ENCODE data around the gene G2E3.
"Not testable (repeated sequence)": the region's sequence is repeated elsewhere in the genome, so short reads cannot be mapped to it uniquely, and the experiment has no call there.

G2E3 gene

DNA sequence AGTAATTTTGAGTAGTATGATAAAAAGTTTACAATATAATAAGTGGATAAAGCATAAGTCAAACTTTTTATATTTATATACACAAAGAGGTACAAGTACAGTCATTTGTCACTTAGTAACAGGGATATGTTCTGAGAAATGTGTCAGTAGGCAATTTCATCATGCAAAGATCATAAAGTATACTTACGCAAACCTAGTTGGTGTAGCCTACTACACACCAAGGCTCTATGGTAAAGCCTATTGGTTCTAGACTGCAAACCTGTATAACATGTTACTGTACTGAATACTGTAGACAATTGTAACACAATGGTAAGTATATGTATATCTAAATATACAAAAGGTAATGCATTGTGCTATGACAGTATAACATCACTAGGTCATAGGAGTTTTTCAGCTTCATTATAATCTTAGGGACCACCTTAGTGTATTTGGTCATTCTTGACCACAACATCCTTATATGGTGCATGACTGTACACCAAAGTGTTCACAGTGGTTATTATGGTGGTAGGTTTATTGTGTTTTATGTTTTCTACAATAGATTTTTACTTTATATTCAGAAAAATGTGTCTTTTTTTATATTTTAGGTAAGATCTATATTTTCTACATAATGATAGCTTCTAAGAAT lies 48.3 kb downstream of the G2E3 start:
- DNase-seq: no peak

DNA sequence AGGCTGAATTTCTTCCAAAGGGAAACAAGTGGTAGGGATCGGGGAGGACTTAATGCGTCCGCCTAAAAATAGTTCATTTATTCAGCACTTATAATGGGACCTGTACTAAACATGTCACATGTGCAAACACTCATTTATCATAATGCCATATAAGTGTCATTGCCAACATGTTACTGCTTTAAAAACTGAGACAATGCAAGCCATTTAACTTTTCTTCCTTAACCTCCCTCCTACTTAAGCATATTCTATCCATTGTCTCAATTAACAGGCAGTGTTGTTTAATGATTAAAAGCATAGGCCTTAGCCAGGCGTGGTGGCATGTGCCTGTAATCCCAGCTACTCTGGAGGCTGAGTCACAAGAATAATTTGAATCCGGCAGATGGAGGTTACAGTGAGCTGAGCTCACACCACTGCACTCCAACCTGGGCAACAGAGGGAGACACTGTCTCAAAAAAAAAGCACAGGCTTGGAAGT lies 49.6 kb downstream of the G2E3 start:
- DNase-seq: no peak

DNA sequence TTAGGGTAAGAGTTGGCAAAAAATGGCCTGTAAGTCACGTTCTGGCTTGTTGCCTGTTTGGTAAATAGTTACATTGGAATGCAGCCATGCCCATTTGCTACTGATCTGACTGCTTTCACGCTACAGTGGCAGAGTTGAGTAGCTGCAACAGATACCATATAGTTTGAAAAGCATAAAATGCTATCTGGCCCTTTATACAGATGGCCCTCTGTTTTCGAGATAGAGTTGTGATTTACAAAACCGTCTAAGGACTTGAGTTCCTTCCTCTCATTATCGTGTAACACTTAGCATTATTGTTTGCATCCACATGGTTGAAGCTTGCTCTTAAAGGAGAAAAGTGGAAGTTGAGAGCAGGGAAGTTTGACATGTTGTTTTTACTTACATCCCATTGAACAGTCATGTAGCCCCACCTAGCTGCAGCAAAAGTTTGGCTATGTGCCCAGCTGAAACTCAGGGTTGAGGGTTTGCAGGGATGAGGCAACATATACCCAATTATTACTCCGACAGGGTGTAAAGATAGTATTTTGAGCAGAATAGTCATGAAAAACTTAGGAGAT lies 51.9 kb downstream of the G2E3 start:
- DNase-seq: peak; percentile 37

DNA sequence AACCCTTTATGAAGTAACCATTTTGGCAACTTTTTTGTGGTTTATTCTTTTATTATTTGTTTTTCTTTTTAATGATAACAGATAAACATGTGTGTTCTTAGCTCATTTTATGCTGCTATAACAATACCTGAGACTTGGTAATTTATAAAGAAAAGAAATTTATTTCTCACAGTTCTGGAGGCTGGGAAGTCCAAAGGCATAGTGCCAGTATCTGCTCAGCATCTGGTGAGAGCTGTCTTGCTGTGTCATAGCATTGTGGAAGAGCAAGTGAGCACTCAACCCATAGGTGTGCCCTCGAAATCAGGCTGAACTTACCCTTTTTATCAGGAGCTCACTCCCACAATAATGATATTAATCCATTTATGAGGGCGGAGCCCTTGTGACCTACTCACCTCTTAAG lies 55.2 kb downstream of the G2E3 start:
- DNase-seq: no peak

DNA sequence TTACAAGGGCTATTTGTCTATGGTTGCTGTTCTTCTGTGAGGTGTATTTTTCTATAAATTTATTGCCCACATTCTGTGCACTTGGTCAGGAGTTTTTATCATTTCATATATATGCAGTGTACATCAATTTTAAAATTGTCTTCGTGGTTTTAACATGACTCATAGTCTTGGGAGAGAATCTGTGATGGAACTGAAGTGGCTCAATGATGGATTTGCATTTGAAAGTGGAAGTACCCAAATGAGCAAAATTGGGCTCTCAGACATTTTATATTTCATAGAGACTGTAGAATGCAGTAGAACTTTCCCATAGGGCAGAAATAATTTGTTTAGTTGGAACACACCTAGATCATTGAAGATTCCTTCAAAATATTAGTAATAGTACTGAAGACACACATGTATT lies 61.2 kb downstream of the G2E3 start:
- no peak for DNase-seq

DNA sequence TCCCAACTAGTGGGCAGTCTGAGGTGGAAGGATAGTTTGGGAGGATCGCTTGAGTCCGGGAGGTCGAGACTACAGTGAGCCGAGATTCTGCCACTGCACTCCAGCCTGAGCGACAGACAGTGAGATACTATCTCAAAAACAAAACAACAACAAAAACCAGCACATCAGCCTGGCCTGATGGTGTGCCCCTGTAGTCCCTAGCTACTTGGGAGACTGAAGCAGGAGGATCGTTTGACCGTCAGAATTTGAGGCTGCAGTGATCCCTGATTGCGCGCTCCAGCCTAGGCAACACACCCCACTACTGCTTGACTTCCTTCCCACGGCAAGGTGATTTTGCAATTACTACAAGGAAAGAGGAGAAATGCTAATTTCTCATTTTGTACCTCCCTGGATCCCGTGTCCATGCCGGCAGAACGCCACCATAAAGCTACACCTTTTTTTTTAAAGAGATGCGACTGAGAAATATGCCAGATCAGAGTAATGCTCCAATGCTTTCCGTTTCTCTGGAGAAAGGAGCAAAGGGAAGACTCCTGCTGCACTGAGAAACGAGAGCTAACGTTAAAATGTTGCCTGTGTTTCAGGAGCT lies 62.5 kb downstream of the G2E3 start:
- DNase-seq: peak; percentile 13

DNA sequence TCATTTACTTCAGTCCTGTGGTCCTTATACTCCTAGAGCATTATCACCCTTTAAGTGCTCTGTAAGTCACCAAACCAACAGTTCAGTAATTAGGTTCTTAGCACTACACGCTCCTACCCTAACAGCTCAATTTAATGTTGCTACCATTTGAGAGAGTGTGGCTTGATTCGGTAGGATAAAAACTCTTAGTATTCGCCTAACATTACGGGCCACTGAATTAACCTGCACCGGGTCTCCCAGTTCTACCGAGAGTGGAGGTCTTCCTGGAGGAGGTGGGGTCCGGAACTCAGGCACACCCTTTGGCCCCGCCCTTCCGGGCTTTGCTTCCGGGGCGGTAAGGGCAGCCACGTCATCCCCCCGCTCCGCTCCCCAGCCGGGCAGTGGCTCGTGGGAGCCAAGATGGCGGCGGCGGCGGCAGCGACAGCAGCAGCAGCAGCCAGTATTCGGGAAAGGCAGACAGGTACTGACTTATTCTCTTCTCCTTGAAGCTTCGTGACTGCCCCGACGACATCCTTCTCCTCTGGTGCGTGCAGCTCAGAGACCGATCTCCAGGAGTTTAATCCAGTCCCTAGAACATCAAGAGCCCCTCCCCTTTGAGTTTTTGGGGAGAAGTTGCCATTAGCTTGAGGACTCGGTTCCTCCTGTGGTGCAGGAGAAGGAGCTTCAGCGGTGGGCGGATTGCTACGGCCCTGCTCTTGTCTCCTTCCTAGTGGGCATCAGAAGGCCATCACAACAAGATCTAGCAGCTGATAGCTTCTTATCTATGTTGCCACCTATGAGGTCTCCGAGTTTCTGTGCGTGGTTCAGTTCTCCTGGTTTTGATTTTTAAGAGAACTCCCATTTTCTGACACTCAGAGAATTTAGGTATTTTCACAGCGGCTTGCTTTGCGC lies 63.2 kb downstream of the G2E3 start, which contains the start of gene SCFD1:
Gene SCFD1 (plus strand): TSS at position 380 of the 891 bp plus-strand sequence. CDS start 20 bp downstream, at position 400.
- DNase-seq: peak; percentile 91

DNA sequence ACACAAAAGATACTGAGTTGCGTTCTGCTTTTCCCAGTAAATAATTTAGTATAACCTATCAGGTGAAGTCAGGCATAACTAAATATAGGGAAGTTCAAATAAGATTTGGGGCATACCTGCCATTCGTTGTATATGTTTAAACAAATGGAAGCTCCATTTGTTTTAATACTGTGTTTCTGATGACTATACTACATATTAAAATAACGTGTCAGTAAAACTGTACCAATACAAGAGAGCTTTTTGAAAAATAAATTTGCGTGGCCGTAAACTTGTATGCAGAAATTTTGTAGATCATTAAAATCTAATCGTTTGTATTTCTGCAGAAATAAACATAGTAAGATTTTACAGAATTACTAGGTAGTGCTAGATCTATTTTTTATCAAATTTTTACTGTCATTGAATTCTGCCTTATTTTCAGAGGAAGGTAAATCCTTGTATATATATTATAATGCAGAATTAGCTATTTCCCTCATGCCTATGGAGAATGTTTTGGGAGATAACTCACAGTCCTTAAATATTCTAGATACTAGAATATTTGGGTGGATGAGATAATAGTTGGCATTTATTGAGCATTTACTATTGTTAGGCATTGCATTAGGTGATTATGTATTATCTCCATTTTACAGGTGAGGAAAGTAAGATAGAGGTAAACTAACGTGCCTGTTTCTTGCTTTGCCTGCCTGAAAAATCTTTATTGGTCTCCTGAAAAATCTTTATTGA lies 64.6 kb downstream of the G2E3 start:
- DNase-seq: no peak

DNA sequence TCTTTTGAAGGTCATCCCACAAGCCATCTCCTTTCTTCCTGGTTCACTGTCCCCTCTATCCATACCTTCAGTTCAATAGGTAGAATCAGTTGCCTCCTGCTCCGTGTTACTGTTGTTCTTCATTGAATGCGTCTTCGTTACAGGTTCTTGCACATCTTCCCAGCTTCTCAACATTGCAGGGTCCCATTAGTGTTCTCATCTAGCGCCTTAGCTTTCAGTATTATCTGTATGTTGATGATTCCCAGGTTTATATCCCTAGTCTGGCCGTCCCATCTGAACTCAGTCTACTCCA lies 65.1 kb downstream of the G2E3 start:
- DNase-seq: no peak

DNA sequence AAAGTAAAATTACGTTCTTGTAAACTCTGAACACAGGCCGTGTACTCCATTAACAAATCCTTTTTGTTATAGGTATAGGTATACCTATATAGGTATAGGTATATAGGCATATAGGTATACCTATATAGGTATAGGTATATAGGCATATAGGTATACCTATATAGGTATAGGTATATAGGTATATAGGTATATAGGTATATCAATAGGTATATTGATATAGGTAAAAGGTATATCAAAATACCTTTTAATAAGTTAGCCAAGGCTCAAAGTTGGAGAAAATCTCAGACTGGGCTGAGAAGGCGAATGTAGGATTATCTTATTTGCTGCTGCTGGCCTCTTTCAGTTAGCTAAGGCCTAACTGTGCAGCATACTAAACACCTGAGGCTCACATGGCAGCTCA lies 66.6 kb downstream of the G2E3 start:
- DNase-seq: no peak

DNA sequence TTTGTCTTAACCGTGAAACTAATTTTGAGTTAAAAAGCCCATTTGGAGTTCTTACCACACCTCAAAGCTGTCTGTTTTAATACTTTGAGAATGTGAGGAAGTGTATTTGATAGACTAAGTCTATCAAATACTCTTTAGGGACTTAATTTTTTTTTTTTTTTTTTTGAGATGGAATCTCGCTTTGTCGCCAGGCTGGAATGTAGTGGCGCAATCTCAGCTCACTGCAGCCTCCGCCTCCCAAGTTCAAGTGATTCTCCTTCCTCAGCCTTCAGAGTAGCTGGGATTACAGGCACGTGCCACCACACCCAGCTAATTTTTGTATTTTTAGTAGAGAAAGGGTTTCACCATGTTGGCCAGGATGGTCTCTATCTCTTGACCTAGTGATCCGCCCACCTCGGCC lies 70.5 kb downstream of the G2E3 start:
- DNase-seq: not testable (repeated sequence)

DNA sequence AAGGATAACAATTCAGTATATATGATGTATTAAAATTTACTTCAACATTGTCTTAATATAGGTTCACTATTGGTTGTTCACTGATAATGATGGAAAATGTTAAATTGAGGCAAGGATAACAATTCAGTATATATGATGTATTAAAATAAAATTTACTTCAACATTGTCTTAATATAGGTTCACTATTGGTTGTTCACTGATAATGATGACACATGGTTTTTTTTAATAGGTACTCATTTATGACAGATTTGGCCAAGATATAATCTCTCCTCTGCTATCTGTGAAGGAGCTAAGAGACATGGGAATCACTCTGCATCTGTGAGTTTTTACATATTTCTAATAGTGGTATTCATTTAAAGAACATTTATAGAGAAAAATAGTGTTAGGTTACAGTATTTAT lies 71.3 kb downstream of the G2E3 start:
- no peak for DNase-seq

DNA sequence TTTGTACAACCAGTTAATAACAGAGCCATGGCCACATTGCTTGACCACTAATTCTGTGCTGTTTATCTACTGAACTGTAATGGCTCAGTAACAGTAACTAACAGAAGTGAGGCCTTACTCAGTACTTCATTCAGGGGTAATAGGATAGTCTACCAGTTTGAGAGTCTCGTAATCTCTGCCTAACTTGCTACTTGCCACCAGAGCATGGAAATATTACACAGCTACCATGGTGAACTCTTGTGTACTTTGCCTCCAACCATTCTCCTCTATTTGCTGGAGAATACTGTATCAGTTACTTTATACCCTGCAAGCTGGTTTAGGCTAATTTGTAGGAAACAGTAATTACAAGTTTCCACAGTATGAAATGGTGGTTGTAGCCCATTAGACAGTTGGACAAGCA lies 73.8 kb downstream of the G2E3 start:
- no peak for DNase-seq

DNA sequence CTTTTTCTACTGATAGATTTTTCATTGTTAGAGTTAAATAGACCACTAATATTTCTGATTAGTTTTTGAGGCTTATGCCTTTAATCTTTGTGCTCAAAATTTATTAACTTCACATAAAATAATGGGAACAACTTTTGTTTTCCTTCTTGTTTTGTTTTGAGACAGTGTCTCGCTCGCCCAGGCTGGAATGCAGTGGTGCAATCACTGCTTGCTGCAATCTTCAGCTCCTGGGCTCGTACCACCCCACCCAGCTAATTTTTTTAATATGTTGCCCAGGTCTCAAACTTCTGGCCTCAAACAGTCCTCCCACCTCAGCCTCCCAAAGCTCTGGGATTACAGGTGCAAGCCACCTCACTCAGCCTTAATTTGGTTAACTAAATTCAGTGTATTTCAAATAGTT lies 80.0 kb downstream of the G2E3 start:
- DNase-seq: no peak

DNA sequence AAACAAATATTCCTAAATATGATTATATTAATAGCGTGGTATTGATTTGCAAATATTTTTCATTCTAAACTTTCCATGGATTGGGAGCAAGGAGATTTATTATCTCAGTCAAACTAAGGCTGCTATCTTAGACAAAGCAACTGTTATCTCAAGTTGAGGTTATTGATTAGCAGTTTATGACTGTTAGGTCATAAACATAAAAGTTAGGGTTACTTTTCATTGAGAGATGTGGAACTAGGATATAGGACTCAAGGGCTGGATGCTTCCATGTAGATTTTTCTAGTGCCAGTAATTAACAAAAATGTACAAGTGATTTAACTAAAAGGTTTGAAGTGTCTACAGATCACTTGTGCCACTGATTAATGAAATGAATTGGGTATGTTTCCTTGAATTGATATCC lies 82.2 kb downstream of the G2E3 start:
- no peak for DNase-seq

DNA sequence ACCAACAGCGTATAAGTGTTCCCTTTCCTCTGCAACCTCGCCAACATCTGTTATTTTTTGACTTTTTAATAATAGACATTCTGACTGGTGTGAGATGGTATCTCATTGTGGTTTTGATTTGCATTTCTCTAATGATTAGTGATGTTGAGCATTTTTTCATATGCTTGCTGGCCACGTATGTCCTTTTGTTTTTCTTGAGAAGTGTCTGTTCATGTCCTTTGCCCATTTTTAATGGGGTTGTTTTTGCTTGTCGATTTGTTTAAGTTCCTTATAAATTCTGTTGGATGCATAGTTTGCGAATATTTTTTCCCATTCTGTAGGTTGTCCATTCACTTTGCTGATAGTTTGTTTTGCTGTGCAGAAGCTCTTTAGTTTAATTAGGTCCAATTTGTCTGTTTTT lies 85.5 kb downstream of the G2E3 start:
- DNase-seq: not testable (repeated sequence)

DNA sequence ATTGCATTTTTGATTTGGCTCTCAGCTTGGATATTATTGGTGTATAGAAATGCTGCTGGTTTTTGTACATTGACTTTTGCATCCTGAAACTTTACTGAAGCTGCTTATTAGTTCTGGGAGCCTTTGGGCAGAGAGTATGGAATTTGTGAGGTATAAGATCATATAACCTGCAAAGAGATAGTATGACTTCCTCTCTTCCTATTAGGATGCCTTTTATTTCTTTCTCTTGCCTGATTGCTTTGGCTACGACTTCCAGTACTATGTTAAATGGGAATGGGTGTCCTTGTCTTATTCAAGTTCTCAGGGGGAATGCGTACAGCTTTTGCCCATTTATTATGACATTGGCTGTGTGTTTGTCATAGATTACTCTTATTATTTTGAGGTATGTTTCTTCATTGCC lies 86.6 kb downstream of the G2E3 start:
- DNase-seq: no peak

DNA sequence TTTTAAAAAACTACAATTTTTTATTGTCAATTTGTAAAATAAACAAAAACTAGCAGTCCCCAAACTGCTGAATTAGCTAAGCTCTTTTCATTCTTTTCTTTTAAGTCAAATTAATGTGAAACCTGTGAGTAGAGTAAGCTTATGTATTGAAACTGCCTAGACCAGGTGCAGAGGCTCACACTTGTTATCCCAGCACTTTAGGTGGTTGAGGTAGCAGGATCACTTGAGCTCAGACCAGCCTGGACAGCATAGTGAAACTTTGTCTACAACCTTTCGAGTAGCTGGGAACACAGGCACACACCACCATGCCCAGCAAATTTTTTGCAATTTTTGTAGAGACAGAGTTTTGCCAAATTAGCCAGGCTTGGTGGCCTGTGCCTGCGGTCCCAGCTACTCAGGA lies 89.5 kb downstream of the G2E3 start:
- no peak for DNase-seq

DNA sequence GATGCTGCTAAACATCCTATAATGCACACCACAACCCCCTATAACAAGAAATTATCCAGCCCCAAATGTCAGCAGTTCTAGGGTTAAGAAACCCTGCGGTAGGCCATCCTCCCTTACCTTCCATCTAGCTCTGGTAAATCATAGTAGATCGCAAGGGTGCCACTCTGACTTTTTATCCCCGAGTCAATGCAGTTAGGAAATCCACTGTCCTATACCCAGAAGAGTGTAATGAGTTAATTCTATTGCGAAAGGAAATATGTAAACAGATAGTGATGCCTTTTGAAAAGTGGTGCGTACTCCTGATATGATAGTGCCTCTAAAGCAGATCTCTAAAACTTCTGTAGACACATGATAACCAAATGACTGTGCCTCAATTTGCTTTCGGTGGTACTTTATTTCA lies 93.0 kb downstream of the G2E3 start:
- no peak for DNase-seq

DNA sequence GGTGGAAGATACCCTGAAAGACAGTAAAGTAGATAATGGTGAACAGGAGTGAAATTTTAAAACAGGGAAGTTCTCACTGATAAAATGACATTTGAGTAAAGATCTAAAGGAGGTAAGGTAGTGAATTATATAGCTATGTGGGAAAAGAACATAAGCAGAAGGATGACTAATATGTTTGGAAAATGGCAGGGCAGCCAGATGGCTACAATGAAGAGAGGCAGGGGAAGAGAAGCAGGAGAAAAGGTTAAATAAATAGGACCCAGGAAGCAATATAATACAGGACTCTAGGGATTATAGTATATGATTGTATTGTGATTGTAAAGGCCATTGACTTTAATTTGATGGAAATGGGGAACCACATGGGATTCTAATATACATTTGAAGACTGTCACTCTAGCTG lies 96.2 kb downstream of the G2E3 start:
- DNase-seq: no peak

DNA sequence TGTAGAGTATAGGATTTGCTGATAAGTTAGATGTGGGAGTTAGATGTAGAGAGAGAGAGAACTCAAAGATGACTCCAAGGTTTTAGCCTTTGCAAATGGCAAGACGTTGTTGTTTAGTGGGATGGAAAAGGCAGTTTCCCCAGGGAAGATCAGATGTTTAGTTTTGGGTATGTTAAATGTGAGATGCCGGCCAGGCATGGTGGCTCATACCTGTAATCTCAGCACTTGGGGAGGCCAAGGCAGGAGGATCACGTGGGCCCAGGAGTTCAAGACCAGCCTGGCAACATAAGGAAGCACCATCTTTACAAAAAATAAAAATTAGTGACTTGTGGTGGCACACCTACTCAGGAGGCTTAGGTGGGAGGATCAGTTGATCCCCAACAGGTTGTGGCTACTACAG lies 96.7 kb downstream of the G2E3 start:
- no peak for DNase-seq

DNA sequence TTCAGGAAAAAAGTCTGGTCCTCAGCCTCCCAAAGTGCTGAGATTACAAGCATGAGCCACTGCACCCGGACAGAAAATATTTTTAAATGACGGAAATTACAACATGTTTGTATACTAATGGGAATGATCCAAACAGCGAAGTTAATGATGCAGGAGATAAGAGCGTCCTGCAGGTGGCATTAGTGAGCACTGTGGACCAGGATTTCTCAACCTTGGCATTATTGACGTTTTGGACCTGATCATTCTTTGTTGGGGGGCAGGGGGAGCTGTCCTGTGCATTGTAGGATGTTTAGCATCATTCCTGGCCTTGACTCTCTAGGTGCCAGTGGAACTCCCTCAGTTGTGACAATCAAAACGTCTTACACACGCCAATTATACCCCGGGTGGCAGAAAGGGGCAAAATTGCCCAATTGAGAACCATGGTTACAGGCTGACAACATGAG lies 97.3 kb downstream of the G2E3 start:
- peak; percentile 53 for DNase-seq

DNA sequence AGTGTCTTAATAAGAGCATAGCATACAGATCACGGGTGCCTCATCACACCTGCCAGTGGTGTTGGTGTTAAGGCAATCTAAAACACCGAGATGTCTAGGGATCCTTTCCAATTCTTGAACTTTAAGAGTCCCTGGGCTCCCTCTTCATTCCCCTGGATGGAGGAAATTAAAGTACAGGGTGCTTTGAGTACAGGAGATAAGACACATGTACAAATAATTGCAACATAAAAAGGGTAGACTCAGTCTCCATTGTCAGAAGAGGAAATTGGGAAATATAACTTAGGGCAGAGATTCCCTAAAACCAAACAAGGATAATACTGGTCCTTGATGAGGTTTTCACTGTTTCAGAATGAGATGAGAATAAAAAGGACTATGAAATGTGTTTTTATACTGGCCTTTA lies 98.1 kb downstream of the G2E3 start:
- DNase-seq: no peak

All from CD4-positive, alpha-beta T cell treated with Interleukin-17A for 1 hour (primary cell).